IgD-negative memory B cell (primary cell): ENCODE measurements around the gene TBXA2R. TPM values are rescaled to one million over a fixed set of nuclear protein-coding genes. Genes with fewer than 3 reads are reported as not detected.
A peak's percentile ranks its signal among the peaks of the same experiment; 100 is the strongest.

ENCODE experiments used
- H3K27ac Mint-ChIP-seq, 3 donors: one replicate each; pipeline ENCODE4 v1.8.0; 2020 to 2022; ENCODE audit warnings: mild to moderate bottlenecking in 3 of 3, mixed read lengths in 3 of 3, moderate library complexity in 1 of 3
- H3K27me3 Mint-ChIP-seq: one replicate; pipeline ENCODE4 v1.8.0; 2021; ENCODE audit warnings: mixed read lengths
- H3K36me3 Mint-ChIP-seq: one replicate; pipeline ENCODE4 v1.8.0; 2020; ENCODE audit warnings: mild to moderate bottlenecking, mixed read lengths
- H3K4me1 Mint-ChIP-seq, 3 donors: one replicate each; pipeline ENCODE4 v1.8.0; 2020 to 2022; ENCODE audit warnings: mixed read lengths in 3 of 3, mild to moderate bottlenecking in 1 of 3
- H3K4me3 Mint-ChIP-seq, 4 donors: one replicate each; pipeline ENCODE4 v1.8.0; 2020 to 2022; ENCODE audit warnings: mild to moderate bottlenecking in 4 of 4, mixed read lengths in 4 of 4, moderate library complexity in 3 of 4
- H3K9me3 Mint-ChIP-seq, 3 donors: one replicate each; pipeline ENCODE4 v1.8.0; 2020 to 2021; ENCODE audit warnings: mixed read lengths in 3 of 3, mild to moderate bottlenecking in 1 of 3
- polyA plus RNA-seq: library from polyadenylated mRNA; unstranded; fragments of 300-500 nt; fragmentation: Illumina TruSeq; gene quantifications from one replicate; pipeline ENCODE4 v1.2.3, GENCODE V29; 2021

TBXA2R gene
- polyA plus RNA-seq, 1 donor from 2014 or later = 3.3 TPM

GRCh38 chr19:3618144-3618810, 11.6 kb upstream of the TBXA2R start:
- H3K27me3 Mint-ChIP-seq = no peaks in the 10 kb centered on the region
- peaks cover 0 to 4% (median 2%) of the 10 kb centered on the region in 3 donors for H3K4me1 Mint-ChIP-seq
- H3K4me3 Mint-ChIP-seq = no peak overlapping the region
- H3K27ac Mint-ChIP-seq = no peak overlapping the region
- H3K36me3 Mint-ChIP-seq = no peaks in the 10 kb centered on the region
- H3K9me3 Mint-ChIP-seq = no peaks in the 10 kb centered on the region

GRCh38 chr19:3617463-3617862, 10.8 kb upstream of the TBXA2R start:
- Mint-ChIP-seq H3K4me3 (no peak overlapping the region), H3K9me3 (no peaks in the 10 kb centered on the region), H3K27me3 (no peaks in the 10 kb centered on the region), H3K36me3 (no peaks in the 10 kb centered on the region), H3K4me1 (peaks cover 0 to 3% (median 2%) of the 10 kb centered on the region in 3 donors), H3K27ac (peak overlapping the region in 1 of 3 donors; percentile 76)

- H3K4me1 Mint-ChIP-seq = peaks cover 0 to 2% (median 1%) of the 10 kb centered on the region in 3 donors
Observed at GRCh38 chr19:3615524-3616135, 9.0 kb upstream of the TBXA2R start.

GRCh38 chr19:3614858-3615505, 8.3 kb upstream of the TBXA2R start:
- peak overlapping the region in 1 of 4 donors; percentile 35 for H3K4me3 Mint-ChIP-seq
- peaks cover 4% of the 10 kb centered on the region for H3K36me3 Mint-ChIP-seq
- peaks cover 0 to 2% (median 1%) of the 10 kb centered on the region in 3 donors for H3K4me1 Mint-ChIP-seq
- no peaks in the 10 kb centered on the region for H3K27me3 Mint-ChIP-seq
- no peaks in the 10 kb centered on the region for H3K9me3 Mint-ChIP-seq
- H3K27ac Mint-ChIP-seq = no peak overlapping the region

More at GRCh38 chr19:3615524-3616135, 9.0 kb upstream of the TBXA2R start:
- Mint-ChIP-seq H3K36me3 (peaks cover 4% of the 10 kb centered on the region), H3K9me3 (no peaks in the 10 kb centered on the region), H3K4me3 (peak overlapping the region in 1 of 4 donors; percentile 35), H3K27ac (peak overlapping the region in 1 of 3 donors; percentile 27), H3K27me3 (no peaks in the 10 kb centered on the region)

- peaks cover 5% of the 10 kb centered on the region for H3K36me3 Mint-ChIP-seq
- H3K27me3 Mint-ChIP-seq = no peaks in the 10 kb centered on the region
- H3K4me1 Mint-ChIP-seq = peaks cover 0 to 2% (median 1%) of the 10 kb centered on the region in 3 donors
- no peak overlapping the region for H3K4me3 Mint-ChIP-seq
- no peak overlapping the region for H3K27ac Mint-ChIP-seq
- no peaks in the 10 kb centered on the region for H3K9me3 Mint-ChIP-seq
Observed at GRCh38 chr19:3613818-3614661, 7.4 kb upstream of the TBXA2R start.

- Mint-ChIP-seq H3K9me3 (no peaks in the 10 kb centered on the region), H3K4me3 (no peak overlapping the region), H3K27me3 (peaks cover 3% of the 10 kb centered on the region), H3K4me1 (peaks cover 0 to 3% (median 1%) of the 10 kb centered on the region in 3 donors), H3K36me3 (peaks cover 5% of the 10 kb centered on the region), H3K27ac (no peak overlapping the region)
Observed at GRCh38 chr19:3612901-3613741, 6.4 kb upstream of the TBXA2R start.

GRCh38 chr19:3612330-3612729, 5.7 kb upstream of the TBXA2R start:
- Mint-ChIP-seq H3K9me3 (no peaks in the 10 kb centered on the region), H3K36me3 (peaks cover 8% of the 10 kb centered on the region), H3K27ac (no peak overlapping the region), H3K4me3 (peak overlapping the region in 1 of 4 donors; percentile 63), H3K27me3 (peaks cover 6% of the 10 kb centered on the region), H3K4me1 (peaks cover 0 to 5% (median 4%) of the 10 kb centered on the region in 3 donors)

GRCh38 chr19:3611841-3612240, 5.2 kb upstream of the TBXA2R start:
- Mint-ChIP-seq H3K4me3 (peak overlapping the region in 1 of 4 donors; percentile 63), H3K9me3 (no peaks in the 10 kb centered on the region), H3K27ac (no peak overlapping the region), H3K27me3 (peaks cover 6% of the 10 kb centered on the region), H3K4me1 (peaks cover 0 to 7% (median 5%) of the 10 kb centered on the region in 3 donors), H3K36me3 (peaks cover 8% of the 10 kb centered on the region)

- Mint-ChIP-seq H3K36me3 (peaks cover 8% of the 10 kb centered on the region), H3K27ac (peak overlapping the region in 1 of 3 donors; percentile 33), H3K9me3 (no peaks in the 10 kb centered on the region), H3K27me3 (peaks cover 6% of the 10 kb centered on the region), H3K4me1 (peaks cover 0 to 7% (median 5%) of the 10 kb centered on the region in 3 donors), H3K4me3 (no peak overlapping the region)
Observed at GRCh38 chr19:3610745-3611717, 4.4 kb upstream of the TBXA2R start.

- Mint-ChIP-seq H3K27me3 (peaks cover 6% of the 10 kb centered on the region), H3K4me1 (peaks cover 0 to 7% (median 5%) of the 10 kb centered on the region in 3 donors), H3K27ac (peak overlapping the region in 1 of 3 donors; percentile 33), H3K9me3 (no peaks in the 10 kb centered on the region), H3K4me3 (peak overlapping the region in 1 of 4 donors; percentile 52), H3K36me3 (peaks cover 8% of the 10 kb centered on the region)
Observed at GRCh38 chr19:3609779-3610719, 3.4 kb upstream of the TBXA2R start.

- Mint-ChIP-seq H3K36me3 (peaks cover 8% of the 10 kb centered on the region), H3K27me3 (peaks cover 6% of the 10 kb centered on the region), H3K4me3 (no peak overlapping the region), H3K27ac (no peak overlapping the region), H3K9me3 (no peaks in the 10 kb centered on the region), H3K4me1 (peaks cover 0 to 7% (median 5%) of the 10 kb centered on the region in 3 donors)
Observed at GRCh38 chr19:3608750-3609322, 2.2 kb upstream of the TBXA2R start.

GRCh38 chr19:3608079-3608641, 1.5 kb upstream of the TBXA2R start:
- H3K27me3 Mint-ChIP-seq = peaks cover 6% of the 10 kb centered on the region
- H3K27ac Mint-ChIP-seq = no peak overlapping the region
- peak overlapping the region in 2 of 4 donors; percentile 16 to 85 for H3K4me3 Mint-ChIP-seq
- peaks cover 8% of the 10 kb centered on the region for H3K36me3 Mint-ChIP-seq
- H3K9me3 Mint-ChIP-seq = no peaks in the 10 kb centered on the region
- H3K4me1 Mint-ChIP-seq = peaks cover 0 to 7% (median 5%) of the 10 kb centered on the region in 3 donors
